ENCODE data around the gene DNAAF5. TPM values are rescaled to one million over a fixed set of nuclear protein-coding genes. Genes with fewer than 3 reads are reported as not detected.

Gene DNAAF5
- total and polyA plus RNA-seq, 2 experiments from 2014 or later: 19.0 to 23.5 TPM

GRCh38 chr7:786472-787255 lies 60.2 kb downstream of the DNAAF5 start:
- no peaks in the 10 kb centered on the region for H3K79me2 ChIP-seq
- no peaks in the 10 kb centered on the region for H3K4me1 ChIP-seq (ENCODE audit: insufficient read depth)
- no peak for TF ChIP-seq EZH2 (IDR thresholded peaks at IDR 0.05; ENCODE audit: borderline replicate concordance)
- peak; percentile 85 for TF ChIP-seq CTCF (IDR thresholded peaks at IDR 0.05; ENCODE audit: poor library complexity)
- no peaks in the 10 kb centered on the region for H3K9me2 ChIP-seq (replicated peaks; ENCODE audit: insufficient read depth)
- no peaks in the 10 kb centered on the region for H3K27me3 ChIP-seq
- DNase-seq (ENCODE audit: low spot score): peak; percentile 82
- H2AFZ ChIP-seq: no peak overlapping the region
- H3K27ac ChIP-seq: no peak overlapping the region
- no peaks in the 10 kb centered on the region for H3K36me3 ChIP-seq (replicated peaks; ENCODE audit: insufficient read depth, low read depth)
- WGBS (ENCODE audit: low lambda C conversion rate, missing lambda C conversion rate): 49% methylated on average over 5 of the region's 11 CpGs
- H3K4me3 ChIP-seq: no peak overlapping the region
- no peaks in the 10 kb centered on the region for H3K9me3 ChIP-seq (ENCODE audit: low read depth)
- H3K4me2 ChIP-seq: no peak overlapping the region
- H4K20me1 ChIP-seq (ENCODE audit: insufficient read depth, poor library complexity, severe bottlenecking): no peaks in the 10 kb centered on the region

GRCh38 chr7:787332-788240 lies 61.1 kb downstream of the DNAAF5 start:
- Histone ChIP-seq H3K4me3 (no peak overlapping the region), H2AFZ (no peak overlapping the region), H3K4me1 (ENCODE audit: insufficient read depth) (no peaks in the 10 kb centered on the region), H3K27me3 (no peaks in the 10 kb centered on the region), H3K9me2 (replicated peaks; ENCODE audit: insufficient read depth) (no peaks in the 10 kb centered on the region), H4K20me1 (ENCODE audit: insufficient read depth, poor library complexity, severe bottlenecking) (no peaks in the 10 kb centered on the region), H3K4me2 (no peak overlapping the region), H3K9me3 (ENCODE audit: low read depth) (no peaks in the 10 kb centered on the region), H3K36me3 (replicated peaks; ENCODE audit: insufficient read depth, low read depth) (no peaks in the 10 kb centered on the region), H3K27ac (no peak overlapping the region), H3K79me2 (no peaks in the 10 kb centered on the region)
- no peak for DNase-seq (ENCODE audit: low spot score)
- no peak for TF ChIP-seq EZH2phosphoT487 (IDR thresholded peaks at IDR 0.05; ENCODE audit: low read depth, severe bottlenecking, unreplicated experiment)
- TF ChIP-seq CTCF (IDR thresholded peaks at IDR 0.05; ENCODE audit: poor library complexity): no peak
- no peak for TF ChIP-seq EZH2 (IDR thresholded peaks at IDR 0.05; ENCODE audit: borderline replicate concordance)
- WGBS (ENCODE audit: low lambda C conversion rate, missing lambda C conversion rate): 97% methylated on average over 27 of the region's 27 CpGs

DNA sequence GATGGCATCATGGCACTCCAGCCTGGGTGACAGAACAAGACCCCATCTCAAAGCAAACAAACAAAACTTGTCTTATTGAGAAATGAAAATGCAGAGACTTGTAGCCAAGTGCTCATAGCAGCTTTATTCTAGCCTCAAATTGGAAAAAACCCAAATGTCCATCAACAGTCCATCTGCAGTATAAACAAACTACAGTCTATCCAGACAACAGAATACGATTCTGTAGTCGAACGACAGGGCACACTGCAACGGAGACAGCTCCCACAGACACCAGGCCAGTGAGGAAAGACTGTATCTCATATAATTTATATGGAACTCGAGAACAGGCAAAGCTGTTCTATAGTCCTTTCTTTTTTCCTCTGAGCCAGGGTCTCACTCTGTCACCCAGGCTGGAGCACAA lies 65.0 kb downstream of the DNAAF5 start:
- no peak overlapping the region for H3K4me3 ChIP-seq
- 78% methylated on average over 5 of the region's 5 CpGs for WGBS (ENCODE audit: low lambda C conversion rate, missing lambda C conversion rate)
- H3K4me2 ChIP-seq: no peak overlapping the region
- no peaks in the 10 kb centered on the region for H3K79me2 ChIP-seq
- no peaks in the 10 kb centered on the region for H3K9me3 ChIP-seq (ENCODE audit: low read depth)
- TF ChIP-seq EZH2 (IDR thresholded peaks at IDR 0.05; ENCODE audit: borderline replicate concordance): no peak
- TF ChIP-seq CTCF (IDR thresholded peaks at IDR 0.05; ENCODE audit: poor library complexity): no peak
- no peak for TF ChIP-seq EZH2phosphoT487 (IDR thresholded peaks at IDR 0.05; ENCODE audit: low read depth, severe bottlenecking, unreplicated experiment)
- no peaks in the 10 kb centered on the region for H3K27me3 ChIP-seq
- H3K4me1 ChIP-seq (ENCODE audit: insufficient read depth): no peaks in the 10 kb centered on the region
- H3K9me2 ChIP-seq (replicated peaks; ENCODE audit: insufficient read depth): no peaks in the 10 kb centered on the region
- no peak overlapping the region for H3K27ac ChIP-seq
- H3K36me3 ChIP-seq (replicated peaks; ENCODE audit: insufficient read depth, low read depth): no peaks in the 10 kb centered on the region
- no peak overlapping the region for H2AFZ ChIP-seq
- no peak for DNase-seq (ENCODE audit: low spot score)
- no peaks in the 10 kb centered on the region for H4K20me1 ChIP-seq (ENCODE audit: insufficient read depth, poor library complexity, severe bottlenecking)
